Measurements from ENCODE around the gene PCNX2.

GRCh38 chr1:233066087-233066486 lies 229.4 kb downstream of the PCNX2 start:
- TF ChIP-seq CTCF (IDR thresholded peaks at IDR 0.05; ENCODE audit: insufficient read depth, low read length, poor library complexity, severe bottlenecking) (no peak), EZH2phosphoT487 (conservative IDR thresholded peaks at IDR 0.05; ENCODE audit: low read length) (no peak)
